ENCODE results near the gene FKBP6.
"Not testable (repeated sequence)": the region's sequence is repeated elsewhere in the genome, so short reads cannot be mapped to it uniquely, and the experiment has no call there.

Gene FKBP6

DNA sequence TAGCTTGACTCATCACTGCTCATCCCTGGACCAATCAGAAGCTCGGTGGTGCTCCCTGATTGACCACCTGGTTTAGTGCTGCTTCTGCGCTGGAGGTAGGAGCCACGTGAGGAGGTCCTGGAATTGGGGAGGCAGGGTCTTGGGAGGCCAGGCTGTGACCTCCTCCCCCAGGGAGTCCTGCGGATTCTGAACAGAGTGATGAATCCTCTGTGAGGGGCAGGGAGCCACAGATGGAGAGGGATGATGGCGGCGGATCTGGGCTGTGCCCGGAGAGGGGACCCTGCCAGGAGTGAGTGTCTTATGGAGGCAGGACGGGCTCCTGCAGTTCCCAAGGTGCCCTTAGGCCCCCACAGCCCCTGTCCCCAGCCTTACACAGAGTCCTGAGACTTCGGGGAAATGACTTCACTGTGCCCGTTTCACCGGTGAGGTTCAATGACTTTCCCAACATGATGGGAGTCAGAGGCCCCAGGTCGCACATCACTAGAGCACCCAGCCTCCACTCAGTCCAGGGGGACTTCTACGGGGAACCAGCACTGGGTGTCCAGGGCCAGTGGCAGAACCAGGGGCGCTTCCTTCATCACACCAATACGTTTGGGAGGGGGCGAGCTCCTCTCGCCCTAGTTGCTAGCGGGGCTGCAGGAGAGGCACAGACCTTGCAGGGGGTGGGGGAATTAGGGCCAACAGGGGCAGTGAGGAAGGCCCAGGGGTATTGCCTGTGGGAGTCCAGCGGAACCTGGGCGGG lies 48.9 kb downstream of the FKBP6 start:
- Histone ChIP-seq H3K4me1 (ENCODE audit: control insufficient read depth, insufficient read depth, low read length) (no peaks in the 10 kb centered on the region), H3K9me3 (ENCODE audit: control insufficient read depth, insufficient read depth, low read length) (no peaks in the 10 kb centered on the region), H3K4me3 (ENCODE audit: low read depth, low read length) (no peak overlapping the region), H3K9ac (ENCODE audit: low read depth, low read length) (no peak overlapping the region), H3K27me3 (ENCODE audit: control insufficient read depth, insufficient read depth, low read length) (no peaks in the 10 kb centered on the region), H3K36me3 (ENCODE audit: control insufficient read depth, insufficient read depth, low read length) (no peaks in the 10 kb centered on the region), H3K27ac (ENCODE audit: low read depth, low read length) (no peak overlapping the region)

DNA sequence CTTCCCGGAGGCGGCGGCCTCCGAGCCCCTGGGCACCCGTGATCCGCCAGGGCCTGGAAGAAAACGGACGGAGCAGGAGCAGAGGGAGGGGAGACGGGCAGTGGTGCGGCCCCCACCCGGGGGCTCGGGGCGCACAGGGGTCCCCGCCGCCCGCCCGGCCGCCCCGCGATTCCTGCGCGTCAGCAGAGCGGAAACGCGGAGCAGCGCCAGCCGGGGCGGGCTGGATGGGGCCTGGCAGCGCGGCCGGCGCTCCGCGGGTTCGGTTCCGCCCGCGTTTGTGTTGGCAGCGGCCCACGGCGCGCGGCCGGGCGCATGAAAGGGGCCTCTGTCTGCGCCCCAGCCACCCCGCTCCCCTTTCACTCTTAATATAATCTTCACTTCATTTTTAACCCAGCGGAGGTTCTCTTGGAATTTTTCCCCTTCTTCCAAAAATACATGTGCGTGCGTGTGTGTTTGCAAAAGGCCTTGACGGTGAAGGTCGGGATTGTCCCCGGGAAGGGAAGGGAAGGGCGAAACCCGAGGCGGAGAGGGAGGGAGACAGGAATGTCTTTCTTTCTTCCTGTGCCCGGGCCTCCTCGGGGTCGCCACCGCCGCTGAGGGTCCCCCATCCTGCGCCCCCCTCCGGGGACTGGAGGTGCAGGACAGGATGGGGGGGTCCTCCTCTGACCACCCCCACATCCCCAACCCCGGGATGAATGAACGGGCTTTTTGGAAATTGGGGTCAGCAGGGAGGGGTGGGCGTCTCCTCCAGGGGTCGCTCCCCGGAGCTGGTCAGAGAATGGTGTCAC lies 49.6 kb downstream of the FKBP6 start:
- not testable (repeated sequence) for H3K36me3 ChIP-seq (ENCODE audit: control insufficient read depth, insufficient read depth, low read length); H3K4me3 ChIP-seq (ENCODE audit: low read depth, low read length); H3K4me1 ChIP-seq (ENCODE audit: control insufficient read depth, insufficient read depth, low read length); H3K9me3 ChIP-seq (ENCODE audit: control insufficient read depth, insufficient read depth, low read length); H3K27ac ChIP-seq (ENCODE audit: low read depth, low read length); H3K27me3 ChIP-seq (ENCODE audit: control insufficient read depth, insufficient read depth, low read length); H3K9ac ChIP-seq (ENCODE audit: low read depth, low read length)

DNA sequence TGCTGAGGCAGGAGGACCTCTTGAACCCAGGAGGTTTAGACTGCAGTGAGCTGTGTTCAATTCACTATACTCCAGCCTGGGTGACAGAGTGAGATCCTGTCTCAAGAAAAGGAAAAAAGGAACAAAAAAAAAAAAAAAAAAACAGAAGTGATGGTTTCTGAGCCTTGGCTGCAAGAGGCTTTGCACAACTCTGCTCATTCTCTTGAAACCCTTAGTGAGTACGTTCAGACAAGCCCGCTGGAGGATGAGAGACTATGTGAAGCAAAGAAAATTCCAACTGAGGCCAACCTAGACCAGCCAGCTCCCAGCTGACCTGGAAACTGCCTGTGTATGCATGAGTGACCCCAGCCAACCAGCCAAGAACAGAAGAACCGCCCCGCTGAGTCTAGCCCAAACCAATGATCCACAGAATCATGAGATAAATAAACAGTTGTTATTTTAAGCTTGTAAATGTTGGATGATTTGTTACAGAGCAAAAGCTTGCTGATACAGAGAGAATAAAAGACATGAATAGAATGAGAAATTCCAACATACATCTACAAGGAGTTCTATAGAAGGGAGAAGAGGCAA lies 55.1 kb downstream of the FKBP6 start:
- no peak overlapping the region for H3K4me3 ChIP-seq (ENCODE audit: low read depth, low read length)
- no peak overlapping the region for H3K9ac ChIP-seq (ENCODE audit: low read depth, low read length)
- H3K9me3 ChIP-seq (ENCODE audit: control insufficient read depth, insufficient read depth, low read length), result 0 out of 2 replicates have a peak, but pooled peaks cover 9% of the 10 kb centered on the region
- H3K27ac ChIP-seq (ENCODE audit: low read depth, low read length), result no peak overlapping the region
- H3K36me3 ChIP-seq (ENCODE audit: control insufficient read depth, insufficient read depth, low read length), result no peaks in the 10 kb centered on the region
- H3K4me1 ChIP-seq (ENCODE audit: control insufficient read depth, insufficient read depth, low read length), result no peaks in the 10 kb centered on the region
- no peaks in the 10 kb centered on the region for H3K27me3 ChIP-seq (ENCODE audit: control insufficient read depth, insufficient read depth, low read length)

DNA sequence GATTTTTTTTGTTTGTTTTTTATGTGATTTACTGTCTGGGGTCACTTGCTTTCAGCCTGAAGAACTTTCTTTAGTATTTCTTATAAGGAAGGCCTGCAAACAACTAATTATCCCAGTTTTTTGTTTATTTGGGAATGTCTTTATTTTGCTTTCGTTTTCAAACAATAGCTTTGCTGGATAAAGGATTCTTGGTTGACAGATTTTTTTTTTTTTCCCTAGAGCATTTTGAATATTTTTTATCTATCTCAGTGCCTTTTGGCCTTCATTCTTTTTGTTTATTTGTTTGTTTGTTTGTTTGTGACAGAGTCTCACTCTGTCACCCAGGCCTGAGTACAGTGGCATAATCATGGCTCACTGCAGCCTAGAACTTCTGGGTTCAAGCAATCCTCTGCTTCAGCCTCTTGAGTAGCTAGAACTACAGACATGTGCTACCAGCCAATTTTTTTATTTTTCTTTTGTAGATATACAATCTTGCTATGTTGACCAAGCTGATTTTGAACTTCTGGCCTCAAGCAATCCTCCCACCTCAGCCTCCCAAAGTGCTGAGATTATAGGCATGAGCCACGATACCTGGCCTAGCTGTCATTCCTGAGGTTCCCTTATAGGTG lies 59.4 kb downstream of the FKBP6 start:
- H3K9ac ChIP-seq (ENCODE audit: low read depth, low read length), result no peak overlapping the region
- no peaks in the 10 kb centered on the region for H3K36me3 ChIP-seq (ENCODE audit: control insufficient read depth, insufficient read depth, low read length)
- no peaks in the 10 kb centered on the region; the same call in 1 of the 2 replicates for H3K4me1 ChIP-seq (ENCODE audit: control insufficient read depth, insufficient read depth, low read length)
- no peaks in the 10 kb centered on the region for H3K27me3 ChIP-seq (ENCODE audit: control insufficient read depth, insufficient read depth, low read length)
- H3K4me3 ChIP-seq (ENCODE audit: low read depth, low read length), result no peak overlapping the region
- 0 out of 2 replicates have a peak, but pooled peaks cover 12% of the 10 kb centered on the region for H3K9me3 ChIP-seq (ENCODE audit: control insufficient read depth, insufficient read depth, low read length)
- H3K27ac ChIP-seq (ENCODE audit: low read depth, low read length), result no peak overlapping the region

DNA sequence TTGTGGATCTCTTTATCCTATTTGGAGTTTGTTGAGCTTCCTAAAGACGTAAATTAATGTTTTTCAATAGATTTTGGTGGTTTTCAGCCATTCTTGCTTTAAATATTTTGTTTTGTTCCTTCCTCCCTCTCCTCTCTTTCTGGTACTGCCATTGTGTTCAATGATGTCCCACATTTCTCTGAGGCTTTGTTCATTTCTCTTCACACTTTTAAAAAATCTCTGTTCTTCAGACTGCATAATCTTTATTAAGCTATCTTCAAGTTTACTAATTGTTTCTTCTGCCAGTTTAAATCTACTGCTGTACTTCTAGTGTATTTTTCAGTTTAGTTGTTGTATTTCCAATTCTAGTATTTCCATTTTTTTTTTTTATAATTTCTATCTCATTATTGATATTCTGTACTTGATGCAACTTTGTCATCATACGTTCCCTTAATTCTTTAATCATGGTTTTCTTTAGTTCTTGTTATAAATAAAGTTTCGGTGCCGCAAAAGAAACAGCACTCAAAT lies 60.0 kb downstream of the FKBP6 start:
- Histone ChIP-seq H3K9me3 (ENCODE audit: control insufficient read depth, insufficient read depth, low read length) (0 out of 2 replicates have a peak, but pooled peaks cover 12% of the 10 kb centered on the region), H3K4me3 (ENCODE audit: low read depth, low read length) (no peak overlapping the region), H3K4me1 (ENCODE audit: control insufficient read depth, insufficient read depth, low read length) (no peaks in the 10 kb centered on the region; the same call in 1 of the 2 replicates), H3K27me3 (ENCODE audit: control insufficient read depth, insufficient read depth, low read length) (no peaks in the 10 kb centered on the region), H3K36me3 (ENCODE audit: control insufficient read depth, insufficient read depth, low read length) (no peaks in the 10 kb centered on the region), H3K9ac (ENCODE audit: low read depth, low read length) (no peak overlapping the region), H3K27ac (ENCODE audit: low read depth, low read length) (no peak overlapping the region)

DNA sequence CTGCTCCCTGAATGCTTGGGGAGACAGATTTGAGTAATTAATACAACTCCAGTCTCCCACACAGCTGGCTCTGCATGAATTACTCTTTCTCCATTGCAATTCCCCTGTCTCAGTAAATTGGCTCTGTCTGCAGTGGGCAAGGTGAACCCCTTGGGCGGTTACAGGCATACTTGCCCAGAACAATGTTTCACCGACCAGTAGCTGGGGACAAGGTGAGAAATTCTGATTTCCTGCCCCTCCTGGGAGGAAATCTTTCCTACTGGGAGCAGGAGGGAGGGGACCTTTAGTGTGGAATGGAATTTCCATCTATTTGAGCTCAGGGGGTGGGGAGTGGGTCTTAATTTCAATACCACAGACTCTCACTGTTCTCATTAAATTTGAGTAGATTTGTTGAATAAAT lies 63.4 kb downstream of the FKBP6 start:
- no peaks in the 10 kb centered on the region; the same call in 1 of the 2 replicates for H3K4me1 ChIP-seq (ENCODE audit: control insufficient read depth, insufficient read depth, low read length)
- H3K4me3 ChIP-seq (ENCODE audit: low read depth, low read length), result no peak overlapping the region
- H3K36me3 ChIP-seq (ENCODE audit: control insufficient read depth, insufficient read depth, low read length), result no peaks in the 10 kb centered on the region
- H3K27me3 ChIP-seq (ENCODE audit: control insufficient read depth, insufficient read depth, low read length), result no peaks in the 10 kb centered on the region
- H3K9me3 ChIP-seq (ENCODE audit: control insufficient read depth, insufficient read depth, low read length), result 0 out of 2 replicates have a peak, but pooled peaks cover 10% of the 10 kb centered on the region
- no peak overlapping the region for H3K27ac ChIP-seq (ENCODE audit: low read depth, low read length)
- no peak overlapping the region for H3K9ac ChIP-seq (ENCODE audit: low read depth, low read length)

DNA sequence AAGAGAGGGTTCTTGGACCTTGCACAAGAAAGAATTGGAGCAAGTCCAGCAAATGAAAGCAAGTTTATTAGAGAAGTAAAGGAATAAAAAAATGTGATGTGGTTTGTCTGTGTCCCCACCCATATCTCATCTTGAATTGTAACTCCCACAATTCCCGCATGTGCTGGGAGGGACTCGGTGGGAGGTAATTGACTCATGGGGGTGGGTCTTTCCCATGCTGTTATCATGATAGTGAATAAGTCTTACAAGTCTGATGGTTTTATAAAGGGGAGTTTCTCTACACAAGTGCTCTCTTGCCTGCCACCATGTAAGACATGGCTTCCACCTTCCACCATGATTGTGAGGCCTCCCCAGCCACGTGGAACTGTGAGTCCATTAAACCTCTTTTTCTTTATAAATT lies 66.5 kb downstream of the FKBP6 start:
- Histone ChIP-seq H3K36me3 (ENCODE audit: control insufficient read depth, insufficient read depth, low read length) (no peaks in the 10 kb centered on the region), H3K9me3 (ENCODE audit: control insufficient read depth, insufficient read depth, low read length) (no peaks in the 10 kb centered on the region), H3K4me1 (ENCODE audit: control insufficient read depth, insufficient read depth, low read length) (peaks cover 7% of the 10 kb centered on the region; the same call in 1 of the 2 replicates), H3K27me3 (ENCODE audit: control insufficient read depth, insufficient read depth, low read length) (no peaks in the 10 kb centered on the region), H3K4me3 (ENCODE audit: low read depth, low read length) (no peak overlapping the region), H3K27ac (ENCODE audit: low read depth, low read length) (no peak overlapping the region), H3K9ac (ENCODE audit: low read depth, low read length) (no peak overlapping the region)

DNA sequence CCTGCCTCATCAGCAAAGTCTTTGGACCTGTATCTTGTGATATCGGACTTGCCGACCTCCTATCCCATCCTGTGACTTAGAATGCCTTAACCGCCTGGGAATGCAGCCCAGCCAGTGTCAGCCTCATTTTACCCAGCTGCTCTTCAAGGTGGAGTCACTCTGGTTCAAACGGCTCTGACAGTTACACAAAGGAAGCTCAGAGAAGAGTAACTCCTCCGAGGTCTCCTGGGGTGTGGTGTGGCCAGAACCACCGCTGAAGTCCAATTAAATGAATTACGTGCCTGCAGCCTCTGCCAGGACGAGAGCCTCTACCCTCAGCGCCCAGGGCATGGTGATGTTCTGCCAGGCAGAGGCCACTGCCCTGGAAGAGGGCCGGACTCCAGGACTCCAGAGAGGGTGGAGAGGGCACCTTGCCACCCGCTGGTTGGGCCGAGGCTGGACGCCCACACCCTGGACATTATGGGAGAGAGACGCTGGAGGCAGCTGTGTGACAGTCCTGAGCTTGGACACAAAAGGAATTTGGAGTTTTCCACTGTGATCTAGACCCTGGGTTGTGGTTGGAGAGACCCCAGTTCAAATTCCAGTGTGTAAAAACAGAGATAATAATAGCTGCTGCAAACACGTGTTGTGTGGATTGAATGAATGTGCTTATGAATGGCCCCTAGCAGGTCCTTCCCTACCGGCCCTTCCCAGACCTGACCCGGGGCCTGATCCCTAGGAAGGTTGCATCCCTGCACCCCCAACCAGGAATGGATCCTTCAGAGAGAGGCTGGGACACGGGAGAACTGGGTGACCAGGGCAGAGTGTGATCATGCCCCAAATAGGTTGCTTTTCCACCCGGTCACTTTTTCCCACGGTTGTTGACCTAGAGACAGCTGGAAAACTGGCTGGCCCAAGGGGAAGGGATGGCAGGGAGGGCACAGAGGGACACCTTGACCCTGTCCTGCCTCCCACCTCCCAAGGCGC lies 67.9 kb downstream of the FKBP6 start:
- H3K4me3 ChIP-seq (ENCODE audit: low read depth, low read length), result no peak overlapping the region
- H3K4me1 ChIP-seq (ENCODE audit: control insufficient read depth, insufficient read depth, low read length), result peaks cover 7% of the 10 kb centered on the region; the same call in 1 of the 2 replicates
- H3K27me3 ChIP-seq (ENCODE audit: control insufficient read depth, insufficient read depth, low read length), result no peaks in the 10 kb centered on the region
- H3K27ac ChIP-seq (ENCODE audit: low read depth, low read length), result no peak overlapping the region
- H3K9ac ChIP-seq (ENCODE audit: low read depth, low read length), result no peak overlapping the region
- H3K36me3 ChIP-seq (ENCODE audit: control insufficient read depth, insufficient read depth, low read length), result no peaks in the 10 kb centered on the region
- no peaks in the 10 kb centered on the region for H3K9me3 ChIP-seq (ENCODE audit: control insufficient read depth, insufficient read depth, low read length)

DNA sequence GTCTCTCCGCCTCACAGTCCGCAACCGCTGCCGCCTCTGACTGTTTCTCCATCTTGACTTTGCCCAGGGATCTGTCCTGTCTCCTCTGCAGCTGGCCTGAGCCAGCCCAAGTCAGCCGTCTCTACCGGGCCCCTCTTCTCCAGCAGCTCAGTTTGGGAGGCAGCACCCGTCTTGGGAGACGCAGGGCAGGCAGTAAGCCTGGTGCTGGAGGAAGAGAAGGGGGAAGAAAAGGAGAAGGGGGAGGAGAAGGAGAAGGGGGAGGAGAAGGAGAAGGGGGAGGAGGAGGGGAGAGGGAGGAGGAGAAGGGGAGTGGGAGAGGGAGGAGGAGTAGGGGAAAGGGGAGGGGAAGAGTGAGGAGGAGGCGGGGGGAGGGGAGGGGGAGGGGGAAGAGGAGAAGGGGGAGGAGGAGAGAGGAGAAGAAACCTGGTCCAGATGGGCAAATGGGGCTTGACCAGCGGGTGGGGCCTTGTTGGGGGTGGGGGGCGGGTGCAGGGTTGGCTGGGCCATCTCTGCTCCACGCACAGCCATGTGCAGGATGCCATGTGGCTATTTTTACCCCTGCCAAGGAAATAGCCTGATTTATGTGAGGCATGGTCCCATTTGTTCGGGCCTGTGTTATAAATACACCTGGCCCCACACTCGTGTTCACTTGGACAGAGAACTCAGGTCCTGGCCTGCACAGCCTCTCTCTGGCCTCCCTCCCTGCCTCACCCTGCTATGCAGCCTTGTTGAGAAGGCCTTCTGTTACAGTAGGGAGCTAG lies 69.7 kb downstream of the FKBP6 start:
- H3K36me3 ChIP-seq (ENCODE audit: control insufficient read depth, insufficient read depth, low read length), result no peaks in the 10 kb centered on the region
- H3K27ac ChIP-seq (ENCODE audit: low read depth, low read length), result peak overlapping the region; percentile 50
- H3K4me1 ChIP-seq (ENCODE audit: control insufficient read depth, insufficient read depth, low read length), result peaks cover 7% of the 10 kb centered on the region; the same call in 1 of the 2 replicates
- no peaks in the 10 kb centered on the region for H3K27me3 ChIP-seq (ENCODE audit: control insufficient read depth, insufficient read depth, low read length)
- H3K9ac ChIP-seq (ENCODE audit: low read depth, low read length), result no peak overlapping the region
- peak overlapping the region; percentile 60 for H3K4me3 ChIP-seq (ENCODE audit: low read depth, low read length)
- no peaks in the 10 kb centered on the region for H3K9me3 ChIP-seq (ENCODE audit: control insufficient read depth, insufficient read depth, low read length)
